A673 (cell line): ENCODE data around the gene PA2G4. TPM values are rescaled to one million over a fixed set of nuclear protein-coding genes. Genes with fewer than 3 reads are reported as not detected.
A peak's percentile ranks its signal among the peaks of the same experiment; 100 is the strongest.

Experiments used
- BruUV-seq: library from RNA; stranded (reverse); fragments of 400-500 nt; replicated peaks from 2 replicates; lab custom pipeline; 2021; lab: Mats Ljungman, UMichigan
- CTCF ChIA-PET: fragments of 300-600 bp; sonication (Branson Sonifier 250); formaldehyde crosslinking; loops from one replicate; lab custom pipeline; 2022; ENCODE audit warnings: antibody characterized with exemption; lab: Charles Lee
- POLR2A ChIA-PET: fragments of 300-600 bp; sonication (Branson Sonifier 250); formaldehyde crosslinking; loops from one replicate; lab custom pipeline; 2022; ENCODE audit warnings: antibody characterized with exemption; ENCODE audit not compliant: low non-redundant PET; lab: Charles Lee
- DNase-seq: peaks from one replicate; pipeline ENCODE4 v3.0.0-alpha.2; 2015; ENCODE audit warnings: low spot score
- H3K27ac ChIP-seq: fragments of 200-600 bp; sonication (generic); 2 replicates; pipeline ENCODE4 v1.5.1; 2016; ENCODE audit warnings: mixed run types, low read depth, mild to moderate bottlenecking, mixed read lengths, antibody characterized with exemption, low read length; ENCODE audit not compliant: poor library complexity, severe bottlenecking
- H3K27me3 ChIP-seq: fragments of 200-600 bp; sonication (generic); replicated peaks from 2 replicates; pipeline ENCODE4 v1.6.1; 2017; ENCODE audit warnings: mixed run types, low read depth, mild to moderate bottlenecking, mixed read lengths, antibody characterized with exemption, low read length; ENCODE audit not compliant: insufficient read depth, poor library complexity
- H3K36me3 ChIP-seq: fragments of 200-600 bp; sonication (generic); 2 replicates; pipeline ENCODE4 v1.6.1; 2016; ENCODE audit warnings: mixed run types, mild to moderate bottlenecking, mixed read lengths, antibody characterized with exemption, low read length; ENCODE audit not compliant: insufficient read depth, poor library complexity, severe bottlenecking
- H3K4me1 ChIP-seq: fragments of 200-600 bp; sonication (generic); 2 replicates; pipeline ENCODE4 v1.6.1; 2017; ENCODE audit warnings: mixed run types, mild to moderate bottlenecking, mixed read lengths, antibody characterized with exemption, low read length; ENCODE audit not compliant: insufficient read depth, poor library complexity, severe bottlenecking
- H3K4me3 ChIP-seq: fragments of 200-600 bp; sonication (generic); 2 replicates; pipeline ENCODE4 v1.5.1; 2016; ENCODE audit warnings: low read depth, mixed run types, mild to moderate bottlenecking, mixed read lengths, low read length; ENCODE audit not compliant: poor library complexity, severe bottlenecking
- H3K9me3 ChIP-seq: fragments of 200-600 bp; sonication (generic); 2 replicates; pipeline ENCODE4 v1.6.1; 2016; ENCODE audit warnings: mixed run types, low read depth, mild to moderate bottlenecking, mixed read lengths, antibody characterized with exemption, low read length; ENCODE audit not compliant: poor library complexity, severe bottlenecking
- EZH2 ChIP-seq: fragments of 200-600 bp; sonication (generic); IDR thresholded peaks from 2 replicates; pipeline ENCODE4 v1.6.1; 2017; ENCODE audit warnings: borderline replicate concordance, low read depth, mild to moderate bottlenecking, mixed read lengths, antibody characterized with exemption, low read length; ENCODE audit not compliant: poor library complexity, severe bottlenecking
- intact Hi-C: fragments of 100-400 bp; cut with micrococcal nuclease; formaldehyde crosslinking; loops from one replicate; pipeline ENCODE4 v1.10.0; 2022; ENCODE audit not compliant: unreplicated experiment
- total RNA-seq: library from RNA; stranded (reverse); gene quantifications from 2 replicates; pipeline ENCODE4 v1.2.3, GENCODE V29; 2021
- TF ChIP-seq, protein P1 (sequence below): fragments of 300-800, 200-600 bp; sonication (generic); conservative IDR thresholded peaks from 2 replicates; pipeline ENCODE4 v1.5.1; 2017; ENCODE audit warnings: low read depth, mild to moderate bottlenecking, antibody characterized with exemption, low read length, moderate library complexity, mixed read lengths

PA2G4 gene
- total RNA-seq, 1 experiment from 2014 or later: 327 TPM

DNA sequence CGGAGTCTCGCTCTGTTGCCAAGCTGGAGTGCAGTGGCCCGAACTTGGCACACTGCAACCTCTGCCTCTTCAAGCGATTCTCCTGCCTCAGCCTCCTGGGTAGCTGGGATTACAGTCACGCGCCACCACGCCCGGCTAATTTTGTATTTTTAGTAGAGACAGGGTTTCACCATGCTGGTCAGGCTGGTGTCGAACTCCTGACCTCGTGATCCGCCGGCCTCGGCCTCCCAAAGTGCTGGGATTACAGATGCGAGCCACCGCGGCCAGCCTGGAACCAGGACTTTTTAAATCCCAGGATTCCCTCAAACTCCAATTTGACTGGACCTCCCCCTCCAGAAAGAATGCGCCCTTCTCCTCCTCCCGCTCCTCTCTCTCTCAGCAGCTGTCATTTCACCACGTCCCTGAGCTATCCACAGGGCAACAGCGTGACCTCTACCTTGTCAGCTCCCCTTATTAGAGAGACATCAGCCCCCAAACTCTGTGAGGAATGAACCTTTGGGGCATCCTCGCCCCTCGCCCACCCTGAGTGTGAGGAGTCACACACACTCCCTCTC, 25.7 kb downstream of the PA2G4 start:
- no peak for DNase-seq
- H3K4me3 ChIP-seq: peak overlapping the region; percentile 72
- H3K9me3 ChIP-seq: no peaks in the 10 kb centered on the region
- CTCF ChIA-PET: no interaction called here
- no peaks in the 10 kb centered on the region for H3K27me3 ChIP-seq
- no peak for TF ChIP-seq EZH2
- TF ChIP-seq, protein P1, sequence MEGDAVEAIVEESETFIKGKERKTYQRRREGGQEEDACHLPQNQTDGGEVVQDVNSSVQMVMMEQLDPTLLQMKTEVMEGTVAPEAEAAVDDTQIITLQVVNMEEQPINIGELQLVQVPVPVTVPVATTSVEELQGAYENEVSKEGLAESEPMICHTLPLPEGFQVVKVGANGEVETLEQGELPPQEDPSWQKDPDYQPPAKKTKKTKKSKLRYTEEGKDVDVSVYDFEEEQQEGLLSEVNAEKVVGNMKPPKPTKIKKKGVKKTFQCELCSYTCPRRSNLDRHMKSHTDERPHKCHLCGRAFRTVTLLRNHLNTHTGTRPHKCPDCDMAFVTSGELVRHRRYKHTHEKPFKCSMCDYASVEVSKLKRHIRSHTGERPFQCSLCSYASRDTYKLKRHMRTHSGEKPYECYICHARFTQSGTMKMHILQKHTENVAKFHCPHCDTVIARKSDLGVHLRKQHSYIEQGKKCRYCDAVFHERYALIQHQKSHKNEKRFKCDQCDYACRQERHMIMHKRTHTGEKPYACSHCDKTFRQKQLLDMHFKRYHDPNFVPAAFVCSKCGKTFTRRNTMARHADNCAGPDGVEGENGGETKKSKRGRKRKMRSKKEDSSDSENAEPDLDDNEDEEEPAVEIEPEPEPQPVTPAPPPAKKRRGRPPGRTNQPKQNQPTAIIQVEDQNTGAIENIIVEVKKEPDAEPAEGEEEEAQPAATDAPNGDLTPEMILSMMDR: no peak
- intact Hi-C loops: loop anchor here (2.0 kb wide), 1 partner anchor 27 kb away; no protein-coding TSS in a partner anchor
- peaks cover 21% of the 10 kb centered on the region for H3K4me1 ChIP-seq
- BruUV-seq: no TSS peak
- POLR2A ChIA-PET: no interaction called here
- H3K36me3 ChIP-seq: peaks cover 42% of the 10 kb centered on the region
- H3K27ac ChIP-seq: no peak overlapping the region

DNA sequence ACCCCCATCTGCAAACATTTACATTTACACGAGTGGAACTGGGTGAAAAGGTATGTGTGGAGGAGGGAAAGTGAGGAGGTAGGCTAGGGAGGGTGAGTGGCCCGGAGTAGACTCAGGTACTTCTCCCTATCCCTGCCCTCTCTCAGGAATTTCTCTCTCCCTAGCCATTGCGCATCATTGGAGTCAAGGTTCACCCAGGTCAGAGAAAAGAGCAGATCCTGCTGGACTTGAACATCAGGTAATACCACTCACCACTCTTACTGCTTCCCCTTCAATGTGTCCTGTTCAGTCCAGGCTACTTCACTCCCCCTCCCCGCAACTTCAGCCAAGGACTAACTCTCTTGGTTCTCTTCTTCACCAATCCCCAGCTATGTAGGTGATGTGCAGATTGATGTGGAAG, 26.5 kb downstream of the PA2G4 start:
- peaks cover 46% of the 10 kb centered on the region for H3K36me3 ChIP-seq
- no peak for DNase-seq
- intact Hi-C loops: no loop called here
- H3K27ac ChIP-seq: no peak overlapping the region
- ChIA-PET POLR2A (no interaction called here), CTCF (no interaction called here)
- no peaks in the 10 kb centered on the region for H3K9me3 ChIP-seq
- no peaks in the 10 kb centered on the region for H3K27me3 ChIP-seq
- H3K4me3 ChIP-seq: no peak overlapping the region
- H3K4me1 ChIP-seq: peaks cover 17% of the 10 kb centered on the region
- BruUV-seq: no TSS peak
- TF ChIP-seq EZH2: no peak
- TF ChIP-seq, protein P1: no peak

DNA sequence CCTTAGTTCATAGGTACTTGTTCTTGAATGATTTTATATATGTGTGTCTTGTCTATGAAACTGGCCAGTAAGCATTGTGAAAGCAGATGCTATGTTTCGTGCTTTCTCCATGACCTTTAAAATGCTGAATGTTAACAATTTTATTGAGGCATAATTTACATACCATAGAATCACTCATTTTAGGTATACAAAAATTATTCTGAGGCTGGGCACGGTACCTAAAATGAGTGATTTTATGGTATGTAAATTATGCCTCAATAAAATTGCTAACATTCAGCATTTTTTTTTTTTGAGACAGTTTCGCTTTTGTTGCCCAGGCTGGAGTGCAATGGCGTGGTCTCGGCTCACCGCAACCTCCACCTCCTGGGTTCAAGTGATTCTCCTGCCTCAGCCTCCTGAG, 30.5 kb downstream of the PA2G4 start:
- Histone ChIP-seq H3K27ac (no peak overlapping the region), H3K4me1 (no peaks in the 10 kb centered on the region), H3K4me3 (no peak overlapping the region), H3K36me3 (peaks cover 77% of the 10 kb centered on the region), H3K27me3 (no peaks in the 10 kb centered on the region), H3K9me3 (no peaks in the 10 kb centered on the region)
- ChIA-PET CTCF (no interaction called here), POLR2A (interaction anchor here (0.6 kb wide), 1 partner anchor 12 kb away, joined by 3 read pairs; no protein-coding TSS in a partner anchor)
- no TSS peak for BruUV-seq
- DNase-seq: no peak
- intact Hi-C loops: no loop called here
- no peak for TF ChIP-seq EZH2
- TF ChIP-seq, protein P1: no peak
